GM12864 (cell line): Measurements from ENCODE around the gene DDR1.

ENCODE experiments used
- DNase-seq: peaks from one replicate; pipeline ENCODE4 v3.0.0-alpha.2; 2011; ENCODE audit warnings: low read depth
- H3K4me3 ChIP-seq: 2 replicates; pipeline ENCODE4 v1.5.1; 2011; ENCODE audit warnings: mild to moderate bottlenecking, low read depth, low read length, control low read depth
- TF ChIP-seq, protein P1 (sequence below): IDR thresholded peaks from 2 replicates; pipeline ENCODE4 v1.5.1; 2011; ENCODE audit warnings: low read depth, mild to moderate bottlenecking, moderate library complexity, low read length, control low read depth, inconsistent platforms; ENCODE audit errors: missing control alignments

The DDR1 gene

DNA sequence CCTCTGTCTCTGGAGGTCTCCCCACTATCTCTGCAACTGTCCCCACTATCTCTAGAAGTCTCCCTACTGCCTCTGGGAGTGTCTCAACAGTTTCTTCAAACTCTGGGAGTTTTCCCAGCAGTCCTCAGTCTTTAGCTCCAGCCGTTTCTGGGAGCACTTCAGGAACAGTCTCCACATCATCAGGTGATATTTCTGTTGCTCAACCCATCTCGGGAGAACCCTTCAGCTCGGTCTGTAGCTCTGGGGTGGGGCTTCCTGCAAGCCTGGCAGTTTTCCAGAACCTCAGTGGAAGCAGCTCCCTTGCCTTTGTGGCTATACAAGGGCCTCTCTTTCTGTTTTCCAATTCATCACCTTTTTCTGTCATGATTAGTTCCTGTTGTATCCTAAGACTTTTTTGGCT lies 50.7 kb downstream of the DDR1 start:
- TF ChIP-seq, protein P1, sequence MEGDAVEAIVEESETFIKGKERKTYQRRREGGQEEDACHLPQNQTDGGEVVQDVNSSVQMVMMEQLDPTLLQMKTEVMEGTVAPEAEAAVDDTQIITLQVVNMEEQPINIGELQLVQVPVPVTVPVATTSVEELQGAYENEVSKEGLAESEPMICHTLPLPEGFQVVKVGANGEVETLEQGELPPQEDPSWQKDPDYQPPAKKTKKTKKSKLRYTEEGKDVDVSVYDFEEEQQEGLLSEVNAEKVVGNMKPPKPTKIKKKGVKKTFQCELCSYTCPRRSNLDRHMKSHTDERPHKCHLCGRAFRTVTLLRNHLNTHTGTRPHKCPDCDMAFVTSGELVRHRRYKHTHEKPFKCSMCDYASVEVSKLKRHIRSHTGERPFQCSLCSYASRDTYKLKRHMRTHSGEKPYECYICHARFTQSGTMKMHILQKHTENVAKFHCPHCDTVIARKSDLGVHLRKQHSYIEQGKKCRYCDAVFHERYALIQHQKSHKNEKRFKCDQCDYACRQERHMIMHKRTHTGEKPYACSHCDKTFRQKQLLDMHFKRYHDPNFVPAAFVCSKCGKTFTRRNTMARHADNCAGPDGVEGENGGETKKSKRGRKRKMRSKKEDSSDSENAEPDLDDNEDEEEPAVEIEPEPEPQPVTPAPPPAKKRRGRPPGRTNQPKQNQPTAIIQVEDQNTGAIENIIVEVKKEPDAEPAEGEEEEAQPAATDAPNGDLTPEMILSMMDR = no peak
- DNase-seq = no peak
- H3K4me3 ChIP-seq = no peak overlapping the region

DNA sequence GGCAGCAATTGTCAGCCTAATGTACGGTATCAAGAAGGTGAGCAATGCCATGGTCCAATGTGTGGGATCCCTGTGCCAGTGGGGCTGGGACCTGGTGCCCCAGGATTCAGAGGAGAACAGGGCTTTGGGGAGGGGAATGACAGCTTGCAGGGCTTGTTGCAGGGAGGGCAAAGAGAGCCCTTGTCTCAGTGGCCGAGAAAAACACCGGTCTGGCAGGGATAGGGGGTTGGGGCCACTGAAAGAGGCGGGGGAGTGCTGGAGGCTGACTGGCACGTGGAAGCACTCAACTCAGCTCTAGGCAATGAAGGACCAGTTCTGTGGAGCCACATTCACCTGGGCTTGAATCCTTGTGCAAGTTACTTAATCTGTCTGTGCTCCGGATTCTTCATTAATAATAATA lies 52.9 kb downstream of the DDR1 start:
- no peak overlapping the region for H3K4me3 ChIP-seq
- DNase-seq = no peak
- TF ChIP-seq, protein P1 = no peak

DNA sequence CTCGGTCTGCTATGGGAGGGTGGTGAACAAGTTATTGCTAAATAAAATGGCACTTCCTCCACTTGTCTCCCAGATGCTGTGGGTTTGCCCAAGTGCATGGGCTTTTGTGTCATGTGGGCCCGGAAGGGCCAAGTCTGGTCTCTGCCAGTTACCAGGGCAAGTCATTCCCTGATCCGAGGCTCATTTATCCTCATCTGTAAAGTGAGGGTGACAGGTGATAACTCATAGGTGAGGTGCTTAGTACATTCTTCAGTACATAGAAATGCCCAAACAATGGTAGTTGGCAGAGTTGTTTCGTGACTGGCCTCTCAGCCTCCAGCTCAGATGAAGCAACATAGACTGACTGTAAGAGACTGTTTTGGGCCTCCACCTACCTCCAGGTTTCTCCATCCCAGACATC lies 54.4 kb downstream of the DDR1 start:
- H3K4me3 ChIP-seq = no peak overlapping the region
- no peak for DNase-seq
- TF ChIP-seq, protein P1 = no peak

DNA sequence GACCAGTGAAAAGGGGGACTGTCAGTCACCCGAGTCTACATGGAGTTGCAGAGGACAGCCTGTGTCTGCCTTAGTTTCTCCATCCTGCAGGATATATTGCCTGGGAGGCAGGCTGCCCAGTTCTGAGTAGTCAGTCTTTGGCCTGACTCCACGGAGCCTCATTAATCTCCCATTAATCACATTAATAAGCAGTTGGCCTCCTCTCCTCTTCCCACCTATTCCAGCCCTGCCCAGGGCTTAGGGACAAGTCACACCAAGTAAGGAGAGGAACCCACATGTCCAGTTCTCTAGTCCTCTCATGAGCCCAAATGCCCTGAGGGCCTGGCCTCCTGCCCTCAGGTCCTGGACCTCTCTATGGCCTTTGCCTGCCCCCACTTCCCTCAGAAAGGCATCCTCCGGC lies 55.2 kb downstream of the DDR1 start:
- H3K4me3 ChIP-seq = no peak overlapping the region
- TF ChIP-seq, protein P1 = no peak
- no peak for DNase-seq

DNA sequence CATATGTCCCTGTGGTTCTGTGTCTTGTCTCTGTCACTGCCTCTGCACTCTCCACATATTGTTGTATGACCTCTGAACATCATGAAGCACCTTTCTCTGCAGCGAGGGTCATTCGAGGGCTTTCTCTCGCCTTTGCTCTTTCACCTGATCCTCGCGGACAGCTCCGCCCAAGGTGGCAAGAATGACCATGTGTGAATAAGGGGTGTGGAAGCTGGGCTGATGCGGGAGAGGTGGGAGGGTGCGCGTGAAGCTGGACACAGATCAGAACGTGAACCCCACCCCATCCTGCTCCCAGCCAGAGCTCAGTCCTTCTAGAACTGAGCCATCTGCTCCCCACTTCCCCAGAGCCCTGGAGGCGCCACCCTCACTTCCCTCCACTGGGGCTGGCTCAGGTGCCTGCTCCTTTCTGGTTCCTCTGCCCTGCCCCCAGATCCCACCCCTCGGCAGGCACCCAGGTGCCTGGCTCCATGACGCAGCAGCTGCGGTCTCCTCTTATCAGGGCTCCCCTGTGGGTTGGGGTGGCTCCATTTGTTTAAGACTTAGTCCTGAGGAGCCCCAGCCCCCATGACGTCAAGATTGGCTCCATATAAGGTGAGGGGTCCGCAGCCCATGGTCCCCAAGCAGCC lies 56.2 kb downstream of the DDR1 start, which contains the start of gene MUCL3:
MUCL3 (plus strand) TSS at position 613 of the 626 bp plus-strand sequence. CDS start 27 bp downstream, outside the sequence.
- TF ChIP-seq, protein P1 = no peak
- no peak for DNase-seq
- no peak within 1 kb of the TSS for H3K4me3 ChIP-seq

DNA sequence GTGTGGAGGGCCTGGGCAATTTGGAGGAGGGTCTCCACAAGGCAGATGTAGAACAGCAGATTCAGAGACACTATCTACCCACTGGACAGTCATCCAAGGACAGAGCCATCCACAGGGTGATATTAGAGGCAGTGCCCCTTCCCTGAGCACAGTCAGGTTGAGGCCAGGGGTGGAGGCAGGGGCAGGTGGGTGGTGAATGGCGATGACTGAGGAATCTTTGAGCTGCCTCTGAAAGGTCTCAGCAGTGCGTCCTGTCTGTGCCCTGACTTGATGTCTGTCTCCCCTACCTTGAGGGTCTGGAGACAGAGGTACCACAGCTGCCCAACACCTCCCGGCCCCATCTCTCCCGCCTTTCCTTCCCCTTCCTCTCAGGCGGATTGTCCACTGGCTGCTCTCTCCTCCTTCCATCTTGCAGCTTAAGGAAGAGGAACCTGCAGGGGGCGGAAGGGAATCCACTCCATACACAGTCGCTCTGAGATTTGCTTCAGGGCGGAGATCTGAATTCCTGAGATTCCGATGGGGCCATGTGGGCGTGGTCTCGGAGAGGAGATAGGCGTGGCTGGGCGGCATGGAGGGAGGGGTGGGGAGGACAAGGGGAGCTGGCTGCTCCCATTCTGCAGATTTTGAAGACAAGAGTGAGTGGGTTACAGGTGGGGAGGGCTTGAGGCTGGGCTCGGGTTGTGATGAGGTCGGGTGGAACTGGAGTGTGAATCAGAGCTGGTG lies 58.2 kb downstream of the DDR1 start:
- no peak for DNase-seq
- TF ChIP-seq, protein P1 = no peak
- no peak overlapping the region for H3K4me3 ChIP-seq
